GM19193 (cell line): Measurements from ENCODE around the gene ZNF343.

Experiments used
- POLR2A ChIP-seq: IDR thresholded peaks from 4 replicates; pipeline ENCODE4 v1.6.1; 2011; ENCODE audit not compliant: insufficient read depth, insufficient read length; ENCODE audit errors: extremely low read depth

Gene ZNF343

DNA sequence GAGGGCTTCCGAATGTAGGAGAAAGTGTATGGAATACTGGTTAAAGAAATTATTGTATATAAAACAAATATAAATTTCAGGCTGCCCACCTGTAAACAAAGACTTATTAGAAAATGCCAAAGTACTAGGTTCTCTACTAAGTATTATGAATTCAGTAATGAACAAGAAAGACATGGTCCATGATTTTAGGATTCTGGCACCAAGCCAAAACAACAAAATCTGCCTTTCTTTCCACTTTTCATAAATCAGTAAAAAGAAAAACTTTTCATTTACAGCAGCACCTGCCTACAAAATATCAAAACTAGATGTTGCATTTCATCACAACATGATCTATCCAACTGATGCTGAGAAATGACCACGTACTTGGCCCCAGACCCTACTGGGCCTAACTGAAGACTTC lies 23.6 kb downstream of the ZNF343 start:
- no peak for TF ChIP-seq POLR2A

DNA sequence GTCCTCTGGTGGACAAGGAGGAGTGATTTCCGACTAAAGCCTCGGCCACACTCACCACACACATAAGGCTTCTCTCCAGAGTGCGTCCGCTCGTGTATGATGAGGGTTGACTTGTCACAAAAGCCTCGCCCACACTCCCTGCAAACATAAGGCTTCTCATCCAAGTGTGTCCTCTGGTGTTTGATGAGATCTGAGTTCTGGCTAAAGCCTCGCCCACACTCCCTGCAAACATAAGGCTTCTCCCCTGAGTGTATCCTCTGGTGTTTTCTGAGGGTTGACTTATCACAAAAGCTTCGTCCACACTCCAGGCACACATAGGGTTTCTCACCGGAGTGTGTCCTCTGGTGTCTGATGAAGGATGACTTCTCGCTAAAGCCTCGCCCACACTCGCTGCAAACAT lies 25.2 kb downstream of the ZNF343 start:
- no peak for TF ChIP-seq POLR2A

DNA sequence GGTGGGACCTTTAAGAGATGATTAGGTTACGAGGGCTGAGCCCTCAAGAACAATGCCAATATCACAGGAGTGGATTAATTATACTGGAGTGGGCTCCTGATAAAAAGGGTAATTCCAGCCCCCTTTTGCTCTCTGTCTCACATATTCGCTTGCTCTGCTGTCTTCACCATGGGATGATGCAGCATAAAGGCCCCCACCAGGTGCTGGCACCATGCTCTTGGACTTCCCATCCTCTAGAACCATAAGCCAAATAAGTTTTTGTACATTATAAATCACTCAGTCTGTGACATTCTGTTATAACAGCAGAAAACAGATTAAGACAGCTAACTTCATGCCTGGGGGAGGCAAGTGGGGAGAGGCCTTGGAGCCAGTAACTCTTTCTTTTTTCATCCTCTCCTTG lies 28.3 kb downstream of the ZNF343 start:
- TF ChIP-seq POLR2A: no peak

DNA sequence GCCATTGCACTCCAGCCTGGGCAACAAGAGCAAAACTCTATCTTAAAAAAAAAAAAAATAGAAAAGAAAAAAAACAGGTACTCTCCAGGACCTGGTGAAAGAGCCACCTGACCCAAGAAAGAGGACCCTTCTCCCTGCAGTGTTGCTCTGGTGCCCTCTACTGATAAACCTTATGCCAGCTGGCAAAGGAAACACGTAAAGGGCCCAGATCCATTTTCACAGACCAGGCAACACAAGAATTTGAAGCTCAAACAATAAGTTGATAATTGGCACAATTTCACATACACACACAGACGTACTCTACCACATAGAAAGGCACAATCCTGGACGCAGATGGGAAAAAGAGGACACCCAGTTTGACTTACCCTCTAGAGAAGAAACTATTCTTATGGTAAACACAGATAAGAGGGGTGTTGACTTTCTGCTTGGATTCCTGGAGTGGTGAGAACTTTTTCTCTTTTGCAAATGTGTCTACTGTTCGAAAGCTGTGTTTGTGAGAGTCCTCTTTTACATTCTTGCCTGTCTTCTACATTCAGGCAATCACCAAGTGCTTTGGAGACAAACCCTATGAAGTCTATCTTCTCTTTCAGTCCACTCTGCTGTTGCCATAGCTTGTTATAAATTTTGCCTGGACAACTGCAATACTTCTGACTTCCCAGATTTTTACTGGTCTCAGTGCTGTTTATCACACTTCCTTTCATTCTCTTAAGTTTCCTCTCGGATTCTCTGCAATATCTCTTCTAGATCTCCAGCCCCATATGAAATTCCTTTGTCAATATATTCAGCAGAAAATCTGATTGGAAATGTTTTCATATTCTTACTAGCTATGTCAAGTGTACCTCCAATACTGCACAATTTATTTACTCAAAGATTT lies 31.7 kb downstream of the ZNF343 start:
- TF ChIP-seq POLR2A: no peak

DNA sequence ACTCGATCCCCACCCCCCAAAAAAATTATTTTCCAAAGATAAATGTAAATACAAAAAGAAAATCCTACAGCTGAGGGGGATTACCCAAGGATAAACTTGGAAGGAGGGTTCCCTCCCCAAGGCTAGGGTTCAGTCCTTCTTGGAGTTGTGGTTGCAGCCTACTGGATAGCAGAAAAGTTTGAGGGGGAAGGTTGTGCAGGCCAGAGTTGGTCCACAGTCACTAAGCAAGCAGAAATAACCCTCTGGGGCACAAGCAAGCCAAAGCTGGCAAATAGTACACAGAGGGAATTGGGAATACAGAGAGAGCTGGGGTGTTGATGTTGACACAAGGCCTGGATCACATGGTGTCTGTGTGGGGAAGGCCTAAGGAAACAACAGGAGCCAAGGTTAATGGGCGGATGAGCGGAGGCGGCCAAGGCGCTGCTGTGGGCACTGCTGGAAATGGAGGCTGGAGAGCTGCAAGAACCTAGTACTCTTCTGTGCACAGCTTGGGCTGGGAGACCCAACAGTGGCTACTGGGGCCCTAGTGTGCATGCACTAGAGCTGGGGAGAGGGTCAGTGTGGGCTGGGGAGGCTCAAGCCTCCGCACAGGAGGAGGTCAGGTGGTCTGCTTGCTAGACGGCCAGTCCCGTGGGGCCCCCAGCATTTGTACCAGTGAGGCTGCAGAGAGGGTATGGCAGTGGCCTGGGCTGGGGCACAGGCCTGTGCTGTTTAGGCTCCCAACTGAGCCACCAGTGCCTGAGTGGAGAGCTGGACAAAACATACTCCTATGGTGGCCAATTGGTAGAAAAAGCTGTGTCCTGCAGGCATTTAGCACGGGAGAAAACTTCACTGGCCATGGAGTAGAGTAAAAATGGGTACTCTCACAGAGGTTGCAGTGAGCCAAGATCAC lies 32.6 kb downstream of the ZNF343 start:
- no peak for TF ChIP-seq POLR2A

DNA sequence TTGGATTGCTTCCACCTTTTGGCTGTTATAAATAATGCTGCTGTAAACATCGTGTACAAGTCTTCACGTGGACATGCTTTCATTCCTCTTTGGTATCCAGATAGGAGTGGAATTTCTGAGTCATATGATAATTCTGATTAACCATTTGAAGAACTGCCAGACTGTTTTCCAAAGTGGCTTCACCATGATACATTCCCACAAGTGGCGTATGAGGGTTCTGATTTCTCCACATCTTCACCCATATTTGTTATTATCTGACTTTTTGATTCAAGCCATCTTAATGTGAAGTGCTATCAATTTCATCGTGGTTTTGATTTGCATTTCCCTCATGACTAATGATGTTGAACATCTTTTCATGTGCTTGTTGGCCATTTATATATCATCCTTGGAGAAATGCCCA lies 35.2 kb downstream of the ZNF343 start:
- no peak for TF ChIP-seq POLR2A

DNA sequence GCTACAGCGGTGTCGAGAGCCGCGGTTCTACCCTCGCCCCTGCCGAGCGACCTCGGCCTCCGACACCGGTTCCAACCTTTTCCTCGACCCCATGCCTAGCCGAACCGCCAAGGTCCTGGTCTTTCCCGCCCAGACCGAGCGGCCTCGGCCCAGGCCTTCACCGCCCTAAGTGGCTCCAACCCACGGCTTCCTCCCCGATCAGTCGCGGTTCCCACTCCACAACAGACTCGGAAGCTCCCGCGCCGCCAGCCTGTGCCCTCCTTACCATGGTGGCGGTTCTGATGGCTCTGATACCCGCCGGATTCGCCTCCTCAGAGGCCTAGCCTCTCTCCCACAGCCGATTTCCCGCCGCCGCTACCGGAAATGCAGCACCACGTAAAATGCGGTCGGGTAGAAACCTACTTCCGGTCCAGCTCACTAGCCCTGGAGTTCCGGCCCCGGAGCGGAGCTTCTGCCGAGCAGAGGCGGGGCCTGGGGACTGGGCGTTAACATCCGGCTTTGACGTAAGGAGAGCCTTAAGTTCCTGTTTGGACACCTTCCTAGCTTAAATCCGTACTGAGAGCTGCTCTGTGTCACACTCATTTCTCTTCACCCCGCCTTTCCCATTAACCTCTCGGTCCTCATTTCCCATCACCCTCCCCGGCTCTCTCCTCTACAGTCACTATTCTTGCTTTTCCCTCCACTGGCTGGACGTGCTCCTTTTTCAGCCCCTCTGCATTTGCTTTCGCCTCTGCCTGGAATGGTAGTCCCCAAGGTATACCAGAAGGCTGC lies 38.1 kb downstream of the ZNF343 start, which contains the start of gene SNRPB:
Gene SNRPB, minus strand, starts transcription at position 367 of the 771 bp plus-strand sequence. Its CDS starts 99 bp downstream, at position 268.
- TF ChIP-seq POLR2A: peak; percentile 95

DNA sequence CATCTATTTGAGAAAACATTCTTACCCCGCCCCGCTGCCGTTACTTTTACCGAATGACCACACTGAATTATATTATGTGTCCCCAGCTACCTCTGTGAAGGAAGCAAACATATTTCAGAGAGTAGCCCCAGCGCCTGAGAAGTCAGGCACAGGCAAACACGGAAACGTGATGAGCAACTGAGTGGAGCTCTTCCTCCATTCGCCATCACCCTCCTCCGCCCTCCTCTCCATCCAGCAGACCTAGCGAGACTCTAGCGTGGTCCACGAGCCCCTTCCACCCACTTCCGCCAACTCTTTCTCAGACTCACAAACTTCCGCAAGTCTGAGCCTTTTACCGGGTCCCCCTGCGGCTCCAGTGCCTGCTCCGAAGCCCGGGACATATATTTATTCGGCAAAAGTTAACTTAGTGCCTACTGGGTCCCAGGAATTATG lies 38.7 kb downstream of the ZNF343 start:
- TF ChIP-seq POLR2A: no peak

DNA sequence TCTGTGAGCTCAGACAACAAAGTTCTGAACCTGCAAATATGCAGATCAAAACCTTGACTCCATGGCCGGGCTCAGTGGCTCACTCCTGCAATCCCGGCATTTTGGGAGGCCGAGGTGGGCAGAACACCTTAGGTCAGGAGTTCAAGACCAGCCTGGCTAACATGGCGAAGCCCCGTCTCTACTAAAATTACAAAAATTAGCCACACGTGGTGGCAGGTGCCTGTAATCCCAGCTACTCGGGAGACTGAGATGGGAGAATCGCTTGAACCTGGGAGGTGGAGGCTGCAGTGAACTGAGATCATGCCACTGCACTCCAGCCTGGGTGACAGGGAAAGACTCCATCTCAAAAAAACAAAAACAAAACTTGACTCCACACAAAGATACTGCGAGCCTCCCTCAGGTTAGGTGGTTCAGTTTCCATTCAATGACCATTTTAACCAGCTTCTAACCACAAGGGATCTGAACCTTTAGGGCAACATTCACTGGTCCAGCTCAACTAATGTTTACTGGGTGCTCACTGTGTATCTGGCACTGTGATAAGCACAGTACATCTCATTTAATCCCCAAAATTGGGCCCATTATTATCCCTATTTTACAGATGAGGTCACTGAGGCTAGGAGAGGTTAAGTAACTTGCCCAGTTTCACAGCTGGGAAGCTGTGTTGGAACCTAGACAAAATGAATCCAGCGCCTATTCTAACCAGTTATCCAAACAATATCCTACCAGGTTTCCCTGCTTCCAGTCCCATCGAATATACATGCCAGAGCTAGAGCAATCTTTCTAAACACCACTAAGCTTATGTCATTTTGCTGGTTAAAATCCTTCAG lies 39.9 kb downstream of the ZNF343 start:
- TF ChIP-seq POLR2A: no peak

DNA sequence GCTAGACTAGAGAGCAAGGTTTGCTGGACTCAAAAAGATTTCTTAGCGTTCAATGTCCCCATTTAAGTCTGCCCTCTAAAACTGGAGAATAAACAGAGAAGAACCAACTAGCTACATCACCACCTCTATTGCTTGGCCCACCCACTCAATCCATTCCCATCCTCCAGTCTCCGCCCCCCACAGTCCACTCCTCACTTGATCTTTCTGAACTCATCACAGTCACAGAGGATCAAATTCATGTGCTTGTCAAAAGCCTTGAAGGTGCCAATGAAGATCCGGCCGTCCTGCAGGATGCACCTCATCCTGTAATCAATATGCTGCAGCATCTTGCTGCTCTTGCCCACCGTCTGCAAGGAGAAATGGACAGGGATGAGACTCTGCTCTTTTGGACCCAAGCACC lies 41.3 kb downstream of the ZNF343 start:
- no peak for TF ChIP-seq POLR2A

DNA sequence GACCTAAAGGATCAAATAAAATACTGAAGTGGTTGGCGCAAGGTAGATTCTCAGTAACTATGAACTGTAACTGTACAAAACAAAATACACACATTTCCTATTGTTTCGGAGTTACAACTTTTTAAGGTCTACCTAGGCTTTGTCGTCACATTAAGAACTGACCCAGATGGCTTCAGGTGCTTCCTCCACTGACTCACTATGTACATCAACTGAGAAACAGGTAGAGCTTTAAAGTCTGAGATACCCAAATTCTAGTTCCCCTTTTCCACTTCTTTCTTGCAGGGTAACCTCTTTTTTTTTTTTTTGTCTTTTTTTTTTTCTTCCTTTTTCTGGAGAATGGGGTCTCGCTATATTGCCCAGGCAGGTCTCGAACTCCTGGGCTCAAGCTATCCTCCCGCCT lies 43.6 kb downstream of the ZNF343 start:
- TF ChIP-seq POLR2A: no peak

DNA sequence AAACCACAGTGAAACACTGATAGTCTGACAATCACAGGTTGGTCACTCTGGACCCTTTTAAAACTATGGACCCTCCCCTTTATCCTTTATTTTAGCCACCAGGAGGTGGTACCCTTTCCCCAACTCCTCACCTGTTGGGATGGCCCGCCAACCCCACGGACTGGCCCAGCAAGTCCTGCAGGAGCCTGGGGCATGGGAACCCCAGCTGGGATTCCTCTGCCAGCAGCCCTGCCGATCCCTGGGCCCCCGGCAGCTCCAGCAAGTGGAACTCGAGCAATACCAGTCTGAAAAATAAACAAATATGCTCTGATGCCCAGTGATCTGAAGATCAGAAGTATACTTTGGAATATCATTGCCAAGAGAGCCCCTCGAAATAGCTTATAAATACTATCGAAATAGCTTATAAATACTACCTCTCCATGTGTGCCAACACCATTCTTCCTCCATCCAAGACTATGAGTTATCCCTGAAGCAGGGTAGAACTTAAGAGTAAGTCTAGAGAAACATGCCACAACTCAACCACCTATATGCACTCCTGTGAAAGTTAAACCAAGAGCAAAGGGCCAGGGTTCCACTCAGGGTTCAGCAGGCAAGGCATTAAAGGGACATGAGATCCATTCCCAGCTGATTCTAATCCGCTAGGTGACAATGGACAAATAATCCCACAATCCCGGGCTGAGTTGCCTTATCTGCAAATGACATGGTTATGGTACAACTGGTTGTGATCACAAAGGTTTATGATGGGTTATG lies 44.9 kb downstream of the ZNF343 start:
- no peak for TF ChIP-seq POLR2A

DNA sequence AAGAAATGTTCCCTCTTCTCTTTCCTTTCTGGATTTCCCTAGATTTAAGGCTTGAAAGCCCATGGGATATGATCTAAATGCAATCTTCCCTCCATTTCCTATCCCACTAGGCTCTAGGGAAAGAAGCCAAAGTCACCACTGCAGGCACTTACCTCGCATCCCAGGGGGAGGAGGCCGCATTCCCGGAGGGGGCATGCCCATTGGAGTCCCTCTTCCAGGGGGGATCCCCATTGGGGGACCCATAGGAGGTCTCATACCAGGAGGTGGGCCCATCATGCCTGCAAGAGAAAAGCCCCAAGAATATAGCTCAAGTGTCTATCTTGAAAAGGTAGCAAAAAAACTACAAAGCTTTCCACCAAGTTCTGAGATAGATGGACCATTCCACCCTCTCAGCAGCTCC lies 46.2 kb downstream of the ZNF343 start:
- no peak for TF ChIP-seq POLR2A

DNA sequence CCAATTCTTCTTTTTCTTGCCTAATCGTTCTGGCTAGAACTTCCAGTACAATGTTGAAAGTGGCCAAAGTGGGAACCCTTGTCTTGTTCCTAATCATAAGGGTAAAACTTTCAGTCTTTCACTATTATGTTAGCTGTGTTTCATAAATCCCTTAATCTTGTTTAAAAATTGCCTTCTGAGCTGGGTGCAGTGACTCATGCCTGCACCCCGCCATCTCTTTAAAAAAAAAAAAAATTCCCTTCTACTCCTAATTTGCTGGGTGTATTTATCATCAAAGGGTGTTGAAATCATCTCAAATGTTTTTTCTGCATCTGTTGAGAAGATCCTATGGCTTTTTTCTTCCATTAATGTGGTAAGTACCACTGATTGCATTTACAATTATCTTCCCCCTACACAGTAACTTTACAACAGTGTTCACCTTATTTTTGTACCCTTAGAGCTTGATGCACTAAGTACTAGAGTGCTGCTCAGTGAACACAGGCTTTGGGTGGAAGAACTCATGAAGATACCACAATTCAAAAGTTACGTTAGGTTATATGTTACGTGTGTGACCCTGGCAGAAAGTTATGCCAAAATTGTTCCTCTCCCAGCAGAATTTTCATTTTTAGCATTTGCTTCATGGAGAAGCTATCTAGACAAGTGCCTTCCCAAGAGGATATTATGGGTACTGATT lies 47.8 kb downstream of the ZNF343 start:
- TF ChIP-seq POLR2A: no peak
